CD4-positive, alpha-beta memory T cell (primary cell): ENCODE data around the gene ACTL8. TPM values are rescaled to one million over a fixed set of nuclear protein-coding genes. Genes with fewer than 3 reads are reported as not detected.

Source experiments
- CTCF ChIA-PET: fragments of 350-600 bp; sonication (Branson Sonifier 250); formaldehyde crosslinking; loops from one replicate; lab custom pipeline; 2021; ENCODE audit warnings: inconsistent platforms; ENCODE audit not compliant: partially characterized antibody; lab: Charles Lee
- POLR2A ChIA-PET: fragments of 350-600 bp; sonication (Branson Sonifier 250); formaldehyde crosslinking; loops from one replicate; lab custom pipeline; 2021; ENCODE audit not compliant: partially characterized antibody; lab: Charles Lee
- DNase-seq, 5 donors: peaks; one replicate each; pipeline versions ENCODE4 v3.0.0 to v3.0.0-alpha.2; 2020 to 2022; ENCODE audit warnings: mixed read lengths in 1 of 5
- H3K27ac ChIP-seq: one replicate; pipeline ENCODE4 v1.7.0; 2013; ENCODE audit warnings: low read depth, low read length
- H3K27me3 ChIP-seq: 2 replicates; pipeline ENCODE4 v1.7.0; 2013; ENCODE audit warnings: mild to moderate bottlenecking, low read length, moderate library complexity; ENCODE audit not compliant: insufficient read depth
- H3K36me3 ChIP-seq: 2 replicates; pipeline ENCODE4 v1.7.0; 2013; ENCODE audit warnings: mild to moderate bottlenecking, low read length, moderate library complexity; ENCODE audit not compliant: insufficient read depth
- H3K4me1 ChIP-seq: 2 replicates; pipeline ENCODE4 v1.7.0; 2013; ENCODE audit warnings: mild to moderate bottlenecking, low read length, moderate library complexity; ENCODE audit not compliant: insufficient read depth
- H3K4me3 ChIP-seq, 2 donors: one replicate each; pipeline ENCODE4 v1.7.0; 2013; ENCODE audit warnings: low read length in 2 of 2, mild to moderate bottlenecking in 1 of 2
- H3K9me3 ChIP-seq, 2 donors: one replicate each; pipeline ENCODE4 v1.7.0; 2013; ENCODE audit warnings: low read length in 2 of 2, control low read depth in 1 of 2; ENCODE audit not compliant: control insufficient read depth in 1 of 2
- H3K27ac Mint-ChIP-seq, 7 donors: one replicate each; pipeline ENCODE4 v1.8.0; 2020 to 2021; ENCODE audit warnings: mixed read lengths in 7 of 7, mild to moderate bottlenecking in 6 of 7, inconsistent platforms in 3 of 7, moderate library complexity in 3 of 7
- H3K27me3 Mint-ChIP-seq, 2 donors: one replicate each; pipeline ENCODE4 v1.8.0; 2020 to 2021; ENCODE audit warnings: mixed read lengths in 2 of 2
- H3K36me3 Mint-ChIP-seq, 2 donors: one replicate each; pipeline ENCODE4 v1.8.0; 2020 to 2021; ENCODE audit warnings: mixed read lengths in 2 of 2, inconsistent platforms in 1 of 2, mild to moderate bottlenecking in 1 of 2
- H3K4me1 Mint-ChIP-seq, 4 donors: one replicate each; pipeline ENCODE4 v1.8.0; 2020 to 2021; ENCODE audit warnings: mixed read lengths in 4 of 4, mild to moderate bottlenecking in 1 of 4
- H3K4me3 Mint-ChIP-seq, 8 donors: one replicate each; pipeline ENCODE4 v1.8.0; 2020 to 2021; ENCODE audit warnings: mixed read lengths in 8 of 8, mild to moderate bottlenecking in 7 of 8, moderate library complexity in 6 of 8, inconsistent platforms in 3 of 8
- H3K9me3 Mint-ChIP-seq, 8 donors: one replicate each; pipeline ENCODE4 v1.8.0; 2020 to 2021; ENCODE audit warnings: mixed read lengths in 8 of 8, mild to moderate bottlenecking in 5 of 8, inconsistent platforms in 3 of 8, moderate library complexity in 1 of 8
- intact Hi-C: fragments of 100-400 bp; cut with micrococcal nuclease; formaldehyde crosslinking; loops from one replicate; pipeline ENCODE4 v1.15.1; 2023
- polyA plus RNA-seq, 2 donors: library from polyadenylated mRNA; unstranded; fragments of 300-500 nt; fragmentation: Illumina TruSeq; gene quantifications; one replicate each; pipeline ENCODE4 v1.2.3, GENCODE V29; 2021
- total RNA-seq, 2 experiments: library from RNA; stranded (reverse); gene quantifications; one replicate each; pipeline ENCODE4 v1.2.3, GENCODE V29; 2021

The ACTL8 gene
- total and polyA plus RNA-seq, 4 experiments from 2014 or later = not detected

DNA sequence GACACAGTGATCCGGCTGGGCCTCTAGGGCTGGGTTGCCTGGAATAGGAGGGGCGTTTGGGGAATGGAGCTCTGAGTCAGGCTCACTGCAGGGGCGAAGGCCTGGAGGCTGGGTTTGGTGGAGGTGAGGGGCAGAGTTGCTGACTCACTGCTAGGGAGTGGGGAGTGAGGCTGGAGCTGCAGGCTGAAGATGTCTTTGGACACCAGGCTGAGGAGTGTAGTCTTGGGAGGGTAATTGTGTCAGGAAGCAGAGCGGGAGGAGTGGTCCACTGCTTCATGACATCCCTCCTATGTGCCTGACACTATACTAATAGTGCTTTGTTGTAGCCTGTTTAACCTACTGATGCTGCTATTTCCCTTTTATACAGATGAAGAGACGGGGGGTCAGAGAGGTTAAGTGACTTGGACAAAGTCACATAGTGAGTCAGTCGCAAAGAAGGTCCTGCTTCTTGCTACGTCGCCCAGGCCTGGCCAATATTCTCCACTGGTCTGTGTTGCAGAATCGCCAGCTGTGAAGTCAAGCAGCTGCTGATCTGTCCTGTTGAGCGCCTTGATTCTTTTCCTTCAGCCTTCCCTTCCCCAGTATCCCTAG is 13.6 kb downstream of the ACTL8 start:
- no peaks in the 10 kb centered on the region for H3K4me1 ChIP-seq
- H3K9me3 ChIP-seq = no peaks in the 10 kb centered on the region
- H3K27ac ChIP-seq = no peak overlapping the region
- Mint-ChIP-seq H3K27me3 (peaks cover 6 to 11% of the 10 kb centered on the region in 2 donors), H3K9me3 (peaks cover 0 to 3% (median 0%) of the 10 kb centered on the region in 8 donors), H3K4me1 (no peaks in the 10 kb centered on the region), H3K36me3 (no peaks in the 10 kb centered on the region), H3K27ac (no peak overlapping the region), H3K4me3 (no peak overlapping the region)
- no peak overlapping the region for H3K4me3 ChIP-seq
- H3K36me3 ChIP-seq = no peaks in the 10 kb centered on the region
- ChIA-PET CTCF (no interaction called here), POLR2A (no interaction called here)
- no peaks in the 10 kb centered on the region for H3K27me3 ChIP-seq
- DNase-seq = no peak
- intact Hi-C loops = no loop called here

DNA sequence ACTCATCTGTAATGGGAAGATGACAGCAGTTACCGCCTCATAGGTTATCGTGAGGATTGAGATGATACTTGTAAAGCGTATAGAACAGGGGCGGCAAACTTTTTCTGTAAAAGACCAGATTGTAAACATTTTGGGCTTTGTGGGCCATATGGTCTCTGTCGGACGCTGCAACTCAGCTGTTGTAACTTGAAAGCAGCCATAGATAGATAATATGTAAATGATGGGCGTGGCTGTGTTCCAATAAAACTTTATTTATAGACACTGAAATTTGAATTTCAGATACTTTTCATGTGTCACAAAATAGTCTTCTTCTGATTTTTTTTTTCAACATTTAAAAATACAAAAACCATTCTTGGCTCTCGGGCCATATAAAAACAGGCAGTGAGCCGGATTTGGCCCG is 15.8 kb downstream of the ACTL8 start:
- Histone ChIP-seq H3K36me3 (no peaks in the 10 kb centered on the region), H3K27ac (no peak overlapping the region), H3K4me1 (no peaks in the 10 kb centered on the region), H3K27me3 (no peaks in the 10 kb centered on the region), H3K9me3 (no peaks in the 10 kb centered on the region), H3K4me3 (no peak overlapping the region)
- Mint-ChIP-seq H3K4me3 (no peak overlapping the region), H3K27ac (no peak overlapping the region), H3K4me1 (no peaks in the 10 kb centered on the region), H3K27me3 (peaks cover 7 to 12% of the 10 kb centered on the region in 2 donors), H3K9me3 (peaks cover 0 to 3% (median 0%) of the 10 kb centered on the region in 8 donors), H3K36me3 (no peaks in the 10 kb centered on the region)
- CTCF ChIA-PET = no interaction called here
- POLR2A ChIA-PET = no interaction called here
- intact Hi-C loops = no loop called here
- DNase-seq = no peak

DNA sequence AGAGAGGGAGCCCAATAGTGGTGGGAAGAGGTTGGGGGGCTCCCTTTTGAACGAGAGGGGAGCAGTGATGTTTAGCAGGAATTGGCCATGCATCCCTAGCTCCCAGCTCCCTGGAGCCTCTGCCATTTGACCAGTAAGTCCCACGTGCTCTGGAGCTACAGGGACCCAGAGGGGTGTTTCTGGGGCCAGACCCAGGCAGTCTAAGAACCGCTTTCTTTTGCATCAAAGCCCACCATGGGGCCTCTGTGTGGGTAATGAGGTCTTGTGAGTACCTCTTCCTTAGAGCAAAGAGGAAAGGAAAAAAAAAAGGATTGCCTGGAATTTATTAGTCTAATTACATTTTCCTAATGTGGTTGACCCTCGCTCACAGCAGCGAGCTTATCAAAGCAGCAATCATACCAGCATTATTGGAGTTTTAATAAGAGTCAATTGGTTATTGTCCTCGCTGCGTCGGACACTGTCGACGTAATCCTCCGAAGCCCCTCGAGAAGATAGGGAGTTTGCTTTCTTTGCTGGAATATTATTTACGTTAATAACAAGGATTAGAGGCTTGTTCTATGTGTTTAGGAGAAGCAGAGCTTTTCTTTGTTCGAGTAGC is 17.6 kb downstream of the ACTL8 start:
- Mint-ChIP-seq H3K9me3 (no peaks in the 10 kb centered on the region), H3K4me1 (no peaks in the 10 kb centered on the region), H3K27ac (no peak overlapping the region), H3K4me3 (no peak overlapping the region), H3K27me3 (peaks cover 2 to 6% of the 10 kb centered on the region in 2 donors), H3K36me3 (no peaks in the 10 kb centered on the region)
- Histone ChIP-seq H3K36me3 (no peaks in the 10 kb centered on the region), H3K4me1 (no peaks in the 10 kb centered on the region), H3K9me3 (no peaks in the 10 kb centered on the region), H3K27ac (no peak overlapping the region), H3K27me3 (no peaks in the 10 kb centered on the region), H3K4me3 (no peak overlapping the region)
- POLR2A ChIA-PET = no interaction called here
- no peak for DNase-seq
- CTCF ChIA-PET = no interaction called here
- intact Hi-C loops = no loop called here

DNA sequence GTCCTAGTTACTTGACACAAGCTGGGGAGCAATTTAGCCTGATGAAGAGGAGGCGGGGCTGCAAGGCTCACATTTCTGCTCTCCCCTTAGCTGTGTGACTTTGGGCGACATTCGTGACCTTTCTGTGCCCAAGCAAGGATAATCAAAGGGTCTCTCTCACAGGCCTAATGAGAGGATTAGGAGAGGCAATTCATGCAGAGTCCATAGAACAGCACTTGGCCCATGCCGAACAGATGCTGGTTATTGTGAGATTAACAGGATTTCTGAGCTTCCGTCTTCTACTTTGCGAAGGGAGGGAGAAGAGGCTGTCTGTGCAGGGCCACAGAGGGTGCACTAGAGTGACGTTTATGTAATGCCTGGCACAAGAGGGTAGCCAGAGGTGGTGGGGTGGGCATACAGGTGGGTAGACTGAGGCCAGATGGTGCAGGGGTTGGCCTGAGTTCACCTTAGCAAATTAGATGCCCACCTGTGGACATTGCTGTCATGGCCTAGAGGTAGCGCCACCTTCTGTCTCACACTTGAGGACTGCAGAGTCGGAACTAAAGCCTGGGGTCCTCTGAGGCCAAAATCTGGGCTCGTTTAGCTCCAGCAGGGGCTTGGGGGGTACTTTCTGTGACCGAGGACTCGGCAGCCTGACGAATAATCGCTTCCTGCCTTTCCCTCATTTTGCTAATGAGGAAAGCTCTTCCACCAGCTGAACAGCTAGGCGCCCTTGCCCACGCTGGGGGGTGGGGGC is 18.6 kb downstream of the ACTL8 start:
- Histone ChIP-seq H3K27me3 (no peaks in the 10 kb centered on the region), H3K27ac (no peak overlapping the region), H3K4me3 (no peak overlapping the region), H3K36me3 (no peaks in the 10 kb centered on the region), H3K4me1 (no peaks in the 10 kb centered on the region), H3K9me3 (no peaks in the 10 kb centered on the region)
- no peak overlapping the region for H3K4me3 Mint-ChIP-seq
- no peaks in the 10 kb centered on the region for H3K4me1 Mint-ChIP-seq
- ChIA-PET CTCF (no interaction called here), POLR2A (no interaction called here)
- no peaks in the 10 kb centered on the region for H3K36me3 Mint-ChIP-seq
- no peaks in the 10 kb centered on the region for H3K9me3 Mint-ChIP-seq
- no peak overlapping the region for H3K27ac Mint-ChIP-seq
- DNase-seq = no peak
- intact Hi-C loops = no loop called here
- peaks cover 2 to 3% of the 10 kb centered on the region in 2 donors for H3K27me3 Mint-ChIP-seq

DNA sequence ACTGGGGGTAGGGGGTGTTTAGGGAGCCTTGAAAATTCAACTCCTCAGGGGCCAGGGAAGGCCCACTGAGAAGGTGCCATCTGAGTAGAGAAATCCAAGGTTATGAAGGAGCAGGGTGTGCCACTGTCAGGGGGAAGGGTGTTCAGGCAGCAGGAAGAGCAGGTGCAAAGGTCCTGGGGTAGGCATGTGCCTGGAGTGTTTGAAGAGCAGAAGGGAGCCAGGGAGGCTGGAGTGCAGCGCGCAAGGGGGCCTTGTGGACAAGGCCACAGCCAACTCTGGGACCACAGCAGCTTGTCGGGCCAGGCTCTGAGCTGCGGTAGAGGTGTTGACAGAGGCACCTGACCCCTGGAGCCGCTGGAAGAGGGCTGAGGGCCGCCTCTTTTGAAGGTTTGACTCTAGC is 19.3 kb downstream of the ACTL8 start:
- Histone ChIP-seq H3K27ac (no peak overlapping the region), H3K9me3 (no peaks in the 10 kb centered on the region), H3K4me1 (no peaks in the 10 kb centered on the region), H3K36me3 (no peaks in the 10 kb centered on the region), H3K27me3 (no peaks in the 10 kb centered on the region), H3K4me3 (no peak overlapping the region)
- CTCF ChIA-PET = no interaction called here
- no peaks in the 10 kb centered on the region for H3K4me1 Mint-ChIP-seq
- peaks cover 0 to 2% (median 0%) of the 10 kb centered on the region in 8 donors for H3K9me3 Mint-ChIP-seq
- intact Hi-C loops = no loop called here
- peaks cover 2 to 9% of the 10 kb centered on the region in 2 donors for H3K27me3 Mint-ChIP-seq
- H3K27ac Mint-ChIP-seq = no peak overlapping the region
- no peaks in the 10 kb centered on the region for H3K36me3 Mint-ChIP-seq
- DNase-seq = no peak
- no peak overlapping the region for H3K4me3 Mint-ChIP-seq
- POLR2A ChIA-PET = no interaction called here

DNA sequence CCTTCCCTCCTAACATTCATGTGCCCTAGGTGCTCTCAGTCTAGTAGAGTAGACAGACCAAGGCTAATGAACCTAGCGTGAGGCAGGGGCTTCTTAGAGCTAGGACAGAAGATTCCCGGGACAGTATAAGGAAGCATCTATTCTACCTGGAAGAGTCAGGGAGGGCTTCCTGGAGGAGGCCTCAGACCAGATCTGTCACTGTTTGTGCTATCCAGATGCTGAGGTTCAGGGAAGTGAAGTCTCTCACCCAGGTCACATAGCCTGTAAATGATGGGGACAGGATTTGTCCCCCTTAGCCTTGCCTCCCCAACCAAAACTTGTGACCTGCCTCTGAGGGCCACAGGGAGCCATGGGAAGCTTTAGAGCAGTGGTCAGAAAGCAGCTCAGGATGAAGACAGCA is 20.7 kb downstream of the ACTL8 start:
- no peak overlapping the region for H3K4me3 Mint-ChIP-seq
- no peaks in the 10 kb centered on the region for H3K36me3 ChIP-seq
- POLR2A ChIA-PET = no interaction called here
- no peaks in the 10 kb centered on the region for H3K27me3 ChIP-seq
- H3K4me1 ChIP-seq = no peaks in the 10 kb centered on the region
- H3K27ac ChIP-seq = no peak overlapping the region
- H3K27ac Mint-ChIP-seq = no peak overlapping the region
- H3K4me1 Mint-ChIP-seq = no peaks in the 10 kb centered on the region
- CTCF ChIA-PET = no interaction called here
- H3K4me3 ChIP-seq = no peak overlapping the region
- no peaks in the 10 kb centered on the region for H3K36me3 Mint-ChIP-seq
- peaks cover 2 to 9% of the 10 kb centered on the region in 2 donors for H3K27me3 Mint-ChIP-seq
- no peak for DNase-seq
- intact Hi-C loops = no loop called here
- no peaks in the 10 kb centered on the region for H3K9me3 ChIP-seq
- H3K9me3 Mint-ChIP-seq = peaks cover 0 to 4% (median 0%) of the 10 kb centered on the region in 8 donors

DNA sequence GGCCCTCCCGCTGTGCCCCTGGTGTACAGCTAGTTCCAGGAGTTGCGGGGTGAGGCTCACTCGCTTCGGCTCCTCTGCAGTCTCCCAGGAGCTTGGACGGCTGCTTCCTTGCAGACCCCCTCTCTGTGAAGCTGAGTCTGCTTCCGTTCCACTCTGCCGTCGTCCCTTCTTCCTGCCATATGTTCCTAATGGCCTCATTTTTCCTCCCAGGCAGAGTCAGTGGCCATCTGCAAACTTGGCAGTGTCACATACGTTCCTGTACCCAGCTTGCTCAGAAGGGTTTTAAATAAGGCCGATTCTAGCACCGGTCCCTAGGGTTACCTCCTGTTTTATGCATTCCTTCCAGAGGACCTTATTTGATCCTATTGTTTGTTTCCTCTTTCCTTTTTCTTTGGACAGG is 21.3 kb downstream of the ACTL8 start:
- Histone ChIP-seq H3K36me3 (no peaks in the 10 kb centered on the region), H3K4me1 (no peaks in the 10 kb centered on the region), H3K9me3 (no peaks in the 10 kb centered on the region), H3K27me3 (no peaks in the 10 kb centered on the region), H3K4me3 (no peak overlapping the region), H3K27ac (no peak overlapping the region)
- intact Hi-C loops = no loop called here
- ChIA-PET POLR2A (no interaction called here), CTCF (no interaction called here)
- Mint-ChIP-seq H3K27ac (no peak overlapping the region), H3K9me3 (peaks cover 0 to 4% (median 0%) of the 10 kb centered on the region in 8 donors), H3K4me3 (no peak overlapping the region), H3K27me3 (peaks cover 2 to 9% of the 10 kb centered on the region in 2 donors), H3K4me1 (no peaks in the 10 kb centered on the region), H3K36me3 (no peaks in the 10 kb centered on the region)
- DNase-seq = no peak
